K562 (cell line): ENCODE measurements around the gene TNN. TPM values are rescaled to one million over a fixed set of nuclear protein-coding genes. Genes with fewer than 3 reads are reported as not detected.

Experiments used
- CHCHD3 ChIP-seq: fragments of 250-450 bp; sonication (Bioruptor Pico); IDR thresholded peaks from 2 replicates; pipeline ENCODE4 v2.1.2; 2022; ENCODE audit warnings: mild to moderate bottlenecking
- NR2C1 ChIP-seq, 2 experiments: fragments of 450-650 bp; IDR thresholded peaks; 2 replicates each; pipeline ENCODE4 v1.6.1; 2017; ENCODE audit warnings: mild to moderate bottlenecking in 2 of 2, antibody characterized with exemption in 1 of 2, inconsistent platforms in 1 of 2, missing compliant biosample characterization in 1 of 2, missing genetic modification characterization in 1 of 2
- PHTF2 ChIP-seq: fragments of 250-450 bp; sonication (Bioruptor Pico); IDR thresholded peaks from 2 replicates; pipeline ENCODE4 v1.5.0; 2021; ENCODE audit warnings: mild to moderate bottlenecking
- TAF7 ChIP-seq: fragments of 450-650 bp; IDR thresholded peaks from 2 replicates; pipeline ENCODE4 v1.6.1; 2016; ENCODE audit warnings: missing genetic modification characterization, missing compliant biosample characterization
- ZC3H8 ChIP-seq: fragments of 450-650 bp; IDR thresholded peaks from 2 replicates; pipeline ENCODE4 v1.6.1; 2017
- ZNF146 ChIP-seq: IDR thresholded peaks from one replicate; pipeline ENCODE4 v1.6.1; 2018; ENCODE audit warnings: missing compliant biosample characterization; ENCODE audit not compliant: unreplicated experiment
- ZNF232 ChIP-seq: sonication (generic); formaldehyde crosslinking; IDR thresholded peaks from 2 replicates; pipeline ENCODE4 v1.8.0; 2022; ENCODE audit warnings: mild to moderate bottlenecking, missing genetic modification reagents
- ZNF280A ChIP-seq: fragments of 450-650 bp; IDR thresholded peaks from 2 replicates; pipeline ENCODE4 v1.6.1; 2018; ENCODE audit warnings: mild to moderate bottlenecking, low read depth; ENCODE audit not compliant: partially characterized antibody
- ZNF280B ChIP-seq: fragments of 250-450 bp; sonication (Bioruptor Pico); IDR thresholded peaks from 2 replicates; pipeline ENCODE4 v1.5.1; 2021; ENCODE audit warnings: mild to moderate bottlenecking
- ZNF449 ChIP-seq: fragments of 250-450 bp; sonication (Bioruptor Pico); IDR thresholded peaks from 2 replicates; pipeline ENCODE4 v1.8.0; 2022; ENCODE audit warnings: moderate library complexity, mild to moderate bottlenecking, inconsistent platforms
- ZNF589 ChIP-seq: fragments of 200-800 bp; sonication (Bioruptor generic); IDR thresholded peaks from 2 replicates; pipeline ENCODE4 v1.6.1; 2016; ENCODE audit warnings: low read depth, missing genetic modification characterization, missing compliant biosample characterization
- polyA plus RNA-seq, 8 experiments: library from polyadenylated mRNA; depleted of rRNA in 4 of 8; stranded (reverse) in 5 of 8; unstranded in 3 of 8; fragments of >200 nt; fragmentation: Nextera tagmentation in 2 of 8; fragmentation: Illumina TruSeq in 1 of 8; extraction: Ambion mirVana in 2 of 8; extraction: Trizol in 1 of 8; gene quantifications; 2 replicates each; pipeline versions ENCODE4 v1.2.1 to v1.2.3, GENCODE V29; 2011 to 2014; ENCODE audit warnings: inconsistent platforms in 1 of 8, missing spikeins in 1 of 8
- total RNA-seq, 7 experiments: library from RNA; depleted of rRNA in 6 of 7; stranded (reverse); fragments of >200 nt in 6 of 7; fragmentation: Illumina TruSeq in 2 of 7; extraction: Trizol in 2 of 7; gene quantifications; 2 replicates each; pipeline versions ENCODE4 v1.2.1 to v1.2.3, GENCODE V29; 2011 to 2021; ENCODE audit warnings: low replicate concordance in 1 of 7

Gene TNN
- total and polyA plus RNA-seq, 9 of the 15 experiments (the other 6 are each of a cell fraction or from before 2014, with no cell fraction given): 0.01 to 0.09 (median 0.07) TPM; not detected in 4

GRCh38 chr1:175129644-175129996, 62.0 kb downstream of the TNN start (continued):
- TF ChIP-seq NR2C1 (IDR thresholded peaks at IDR 0.05) (no peak), NR2C1 (tag; IDR thresholded peaks at IDR 0.05) (no peak), PHTF2 (CRISPR knock-in tag) (no peak), CHCHD3 (no peak), ZC3H8 (no peak), TAF7 (tag) (no peak), ZNF280B (CRISPR knock-in tag) (no peak), ZNF280A (no peak), ZNF146 (CRISPR knock-in tag) (no peak), ZNF449 (CRISPR knock-in tag) (no peak), ZNF232 (CRISPR knock-in tag) (no peak), ZNF589 (no peak)
